ENCODE results near the gene SMARCD1.
A peak's percentile ranks its signal among the peaks of the same experiment; 100 is the strongest.

SMARCD1 gene

DNA sequence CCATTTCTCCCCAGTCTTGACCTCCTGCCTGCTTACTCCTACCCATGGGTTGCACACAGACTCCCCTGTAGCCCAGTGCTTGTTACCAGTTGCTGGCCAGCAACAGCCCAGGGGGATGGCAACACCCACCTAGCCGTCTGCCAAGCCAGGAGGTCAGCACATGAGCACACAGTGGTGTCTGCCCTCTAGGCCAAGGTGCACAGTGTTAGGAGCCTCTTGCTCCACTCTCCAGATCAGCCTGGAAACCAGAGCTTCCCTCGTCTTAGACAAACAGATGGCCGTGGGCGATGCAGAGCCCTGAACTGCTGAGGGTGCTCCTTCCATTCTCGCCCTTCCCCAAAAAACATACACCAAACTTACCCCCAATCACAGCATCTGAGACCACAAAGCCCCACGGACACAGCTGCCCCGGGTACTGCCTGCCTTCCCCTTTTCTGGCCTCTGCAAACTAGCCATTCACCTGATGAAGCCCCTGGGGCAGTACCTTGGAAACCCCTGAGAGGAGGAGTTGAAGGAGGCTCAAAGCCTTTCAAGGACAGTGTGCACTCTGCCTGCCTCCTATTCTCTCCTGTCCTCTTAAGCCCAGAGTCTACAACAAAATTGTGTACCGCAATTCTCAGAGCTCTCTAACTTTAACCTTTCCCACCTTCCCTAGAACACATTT is 17.6 kb downstream of the SMARCD1 start:
- no peak for DNase-seq (ENCODE audit: extremely low read depth in 1 of 2, low read depth in 1 of 2)

DNA sequence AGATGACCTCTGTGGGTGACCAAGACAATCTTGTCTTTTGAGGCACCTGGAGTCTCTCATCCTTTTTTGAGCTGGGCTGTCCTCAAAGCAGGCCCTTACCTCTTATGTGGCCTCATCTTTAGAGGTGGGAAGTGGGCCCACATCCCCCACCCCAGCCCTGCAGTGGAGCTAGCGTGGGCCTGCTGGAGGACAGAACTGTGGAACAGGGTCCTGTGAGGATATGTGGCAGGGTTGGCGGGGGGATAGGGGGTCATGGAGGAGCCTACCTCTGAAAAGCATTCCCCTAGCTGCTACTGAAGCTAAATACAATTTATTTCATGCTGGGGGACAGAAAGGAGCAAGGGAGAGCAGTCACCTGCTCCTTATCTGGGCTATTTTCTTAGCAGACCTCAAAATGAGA is 18.2 kb downstream of the SMARCD1 start:
- DNase-seq (ENCODE audit: extremely low read depth in 1 of 2, low read depth in 1 of 2): no peak

- no peak for DNase-seq (ENCODE audit: extremely low read depth in 1 of 2, low read depth in 1 of 2)
Measured at GRCh38 chr12:50103767-50104321, 18.7 kb downstream of the SMARCD1 start, which contains the start of gene GPD1. Gene GPD1 (plus strand): TSS chr12:50104008. CDS start chr12:50104051, 43 bp downstream.

DNA sequence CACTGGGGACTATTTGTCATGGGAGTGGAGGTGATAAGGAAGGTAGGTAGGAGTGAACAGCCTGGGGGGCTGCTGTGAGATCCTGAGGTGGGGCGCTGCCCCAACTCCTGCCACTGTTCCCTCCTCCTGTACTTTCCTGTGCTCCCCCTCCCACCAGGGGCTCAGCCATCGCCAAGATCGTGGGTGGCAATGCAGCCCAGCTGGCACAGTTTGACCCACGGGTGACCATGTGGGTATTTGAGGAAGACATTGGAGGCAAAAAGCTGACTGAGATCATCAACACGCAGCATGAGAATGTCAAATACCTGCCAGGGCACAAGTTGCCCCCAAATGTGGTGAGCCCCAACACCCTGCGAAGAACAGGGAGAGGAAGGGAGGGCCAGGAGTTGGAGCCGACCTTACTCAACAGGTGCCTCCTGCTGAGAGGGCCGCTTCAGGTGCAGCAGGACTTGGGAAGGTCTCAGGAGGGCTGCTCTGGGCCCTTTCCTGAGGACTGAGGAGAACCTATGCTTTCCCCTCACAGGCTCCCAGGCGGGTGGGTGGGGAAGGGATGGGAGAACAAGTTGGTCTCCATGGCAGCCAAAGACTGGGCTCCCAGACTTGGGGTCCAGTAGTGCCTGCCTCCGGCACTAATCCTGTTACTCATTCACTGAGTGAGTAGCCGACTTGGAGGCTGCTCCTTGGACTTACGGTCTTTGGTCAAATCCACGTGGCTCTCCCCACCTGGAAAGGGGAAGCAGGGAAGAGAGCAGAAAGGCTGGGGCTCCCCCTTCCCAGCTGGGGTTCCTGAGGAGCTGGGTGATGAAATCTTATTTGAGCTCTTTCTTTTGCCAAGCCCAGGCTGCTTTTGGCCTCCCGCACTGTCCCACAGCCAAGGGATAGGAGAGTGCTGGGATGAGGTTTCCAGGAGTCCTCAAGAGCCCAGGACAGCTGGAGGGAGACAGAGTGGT is 19.6 kb downstream of the SMARCD1 start:
- DNase-seq (ENCODE audit: extremely low read depth in 1 of 2, low read depth in 1 of 2): no peak

GRCh38 chr12:50105913-50106450 is 20.8 kb downstream of the SMARCD1 start:
- DNase-seq (ENCODE audit: extremely low read depth in 1 of 2, low read depth in 1 of 2): no peak

DNA sequence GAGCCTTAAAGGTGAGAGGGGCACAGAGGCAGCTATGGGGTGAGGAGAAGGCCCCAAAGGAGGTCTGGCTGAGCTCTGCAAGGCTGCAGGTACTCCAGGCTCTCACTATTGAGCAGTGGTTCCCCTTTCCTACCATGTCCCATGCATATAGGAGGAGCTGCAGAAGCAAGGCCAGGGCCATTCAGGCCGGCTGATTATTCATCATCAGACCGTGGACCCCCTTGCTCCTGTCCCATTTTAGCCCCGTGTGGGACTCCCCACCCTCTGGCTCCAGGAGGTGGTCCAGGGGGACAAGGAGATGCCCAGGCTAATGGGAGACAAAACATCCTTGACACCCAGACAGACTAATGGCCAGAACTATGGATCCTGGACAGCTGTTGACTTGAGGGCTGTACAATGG is 21.8 kb downstream of the SMARCD1 start:
- no peak for DNase-seq (ENCODE audit: extremely low read depth in 1 of 2, low read depth in 1 of 2)

- no peak for DNase-seq (ENCODE audit: extremely low read depth in 1 of 2, low read depth in 1 of 2)
Measured at GRCh38 chr12:50107416-50108268, 22.5 kb downstream of the SMARCD1 start.

DNA sequence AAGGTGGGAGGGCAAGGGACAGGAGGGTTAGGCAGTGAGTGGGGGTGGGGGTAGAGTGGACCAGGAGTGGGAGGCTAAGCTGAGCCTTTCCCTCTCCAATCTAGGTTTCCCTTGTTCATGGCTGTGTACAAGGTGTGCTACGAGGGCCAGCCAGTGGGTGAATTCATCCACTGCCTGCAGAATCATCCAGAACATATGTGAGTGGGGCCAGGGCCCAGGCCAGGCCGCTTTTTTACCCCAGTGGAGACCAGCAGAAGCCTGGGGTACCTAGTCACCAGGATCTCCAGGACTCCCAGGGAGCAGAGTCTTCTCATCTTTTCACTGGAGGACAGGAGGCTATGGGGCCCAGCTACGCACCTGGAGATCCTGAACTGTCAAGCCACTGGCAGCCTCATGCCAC is 24.2 kb downstream of the SMARCD1 start:
- no peak for DNase-seq (ENCODE audit: extremely low read depth in 1 of 2, low read depth in 1 of 2)

- DNase-seq (ENCODE audit: extremely low read depth in 1 of 2, low read depth in 1 of 2): no peak
Measured at GRCh38 chr12:50110127-50110761, 25.1 kb downstream of the SMARCD1 start.

- DNase-seq (ENCODE audit: extremely low read depth in 1 of 2, low read depth in 1 of 2): no peak
Measured at GRCh38 chr12:50110762-50111351, 25.7 kb downstream of the SMARCD1 start.

DNA sequence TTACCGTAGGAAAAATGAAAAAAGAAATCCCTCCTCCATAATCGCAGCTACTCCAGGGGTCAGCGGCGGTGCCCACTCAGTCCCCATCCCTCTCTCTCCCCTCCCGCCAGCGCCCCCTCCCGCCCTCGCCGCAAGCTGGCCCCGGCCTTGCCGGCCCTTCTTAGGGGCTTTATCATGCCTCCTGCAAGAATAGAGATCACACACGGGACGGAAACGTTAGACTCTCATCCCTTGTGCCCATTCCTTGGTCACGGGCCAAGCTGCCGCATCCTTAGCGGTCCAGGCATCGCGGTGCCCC is 26.2 kb downstream of the SMARCD1 start:
- no peak for DNase-seq (ENCODE audit: extremely low read depth in 1 of 2, low read depth in 1 of 2)

- DNase-seq (ENCODE audit: extremely low read depth in 1 of 2, low read depth in 1 of 2): peak; percentile 98
Measured at GRCh38 chr12:50111693-50112455, 26.7 kb downstream of the SMARCD1 start, which contains the start of gene COX14. Gene COX14 (plus strand): TSS chr12:50112236. CDS start chr12:50120044, 7,808 bp downstream.

DNA sequence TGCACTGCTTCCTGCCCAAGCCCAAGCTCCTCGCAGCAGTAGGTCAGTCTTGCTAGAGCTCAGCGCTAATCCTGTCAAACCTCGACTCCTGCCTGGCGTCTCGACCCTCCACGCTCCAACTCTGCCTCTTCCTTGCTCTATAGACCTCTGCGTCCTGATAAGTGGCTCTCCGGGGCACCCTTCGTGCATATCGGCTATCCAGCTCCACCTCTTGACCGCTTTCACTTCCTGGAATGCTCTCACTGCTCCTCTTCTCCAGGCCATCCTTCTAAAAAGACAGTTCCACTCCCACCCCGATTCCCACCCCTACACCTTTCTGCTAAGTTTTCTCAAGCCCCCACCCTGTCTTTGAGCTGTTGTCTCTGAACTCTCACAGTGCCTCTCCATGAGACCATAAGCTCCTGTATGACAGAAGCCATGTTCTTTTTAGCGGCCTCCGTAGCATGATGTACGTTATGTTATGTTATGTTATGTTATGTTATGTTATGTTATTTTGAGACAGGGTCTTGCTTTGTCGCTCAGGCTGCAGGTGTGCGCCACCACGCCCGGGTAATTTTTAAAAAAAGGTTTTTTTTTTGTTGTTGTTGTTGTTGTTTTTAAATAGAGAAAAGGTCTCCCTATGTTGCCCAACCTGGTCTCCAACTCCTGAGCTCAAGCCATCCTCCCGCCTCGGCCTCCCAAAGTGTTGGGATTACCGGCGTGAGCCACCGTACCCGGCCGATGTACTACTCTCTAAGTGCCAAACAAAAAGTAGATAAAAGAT is 27.5 kb downstream of the SMARCD1 start:
- DNase-seq (ENCODE audit: extremely low read depth in 1 of 2, low read depth in 1 of 2): no peak

DNA sequence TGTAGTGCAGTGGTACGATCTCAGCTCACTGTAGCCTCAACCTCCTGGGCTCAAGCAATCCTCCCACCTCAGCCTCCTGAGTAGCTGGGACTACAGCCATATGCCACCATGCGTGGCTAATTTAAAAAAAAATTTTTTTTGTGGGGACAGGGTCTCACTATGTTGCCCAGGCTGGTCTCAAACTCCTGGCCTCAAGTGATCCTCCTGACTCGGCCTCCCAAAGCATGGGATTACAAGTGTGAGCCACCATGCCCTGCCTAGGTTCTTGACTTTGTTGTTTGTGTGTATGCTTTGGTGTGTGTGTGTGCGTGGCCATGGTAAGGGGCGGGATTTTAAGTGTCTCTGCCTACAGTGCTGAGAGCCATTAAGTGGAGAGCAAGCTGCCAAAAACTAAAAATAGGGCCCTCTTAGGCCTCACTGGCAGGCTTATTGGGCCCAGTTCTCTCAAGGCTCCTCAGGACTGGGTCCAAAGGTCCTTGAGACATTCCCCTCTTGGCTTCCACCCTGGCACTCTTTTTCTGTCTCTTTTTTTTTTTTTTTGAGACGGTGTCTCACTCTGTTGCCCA is 32.0 kb downstream of the SMARCD1 start:
- DNase-seq (ENCODE audit: extremely low read depth in 1 of 2, low read depth in 1 of 2): no peak

DNA sequence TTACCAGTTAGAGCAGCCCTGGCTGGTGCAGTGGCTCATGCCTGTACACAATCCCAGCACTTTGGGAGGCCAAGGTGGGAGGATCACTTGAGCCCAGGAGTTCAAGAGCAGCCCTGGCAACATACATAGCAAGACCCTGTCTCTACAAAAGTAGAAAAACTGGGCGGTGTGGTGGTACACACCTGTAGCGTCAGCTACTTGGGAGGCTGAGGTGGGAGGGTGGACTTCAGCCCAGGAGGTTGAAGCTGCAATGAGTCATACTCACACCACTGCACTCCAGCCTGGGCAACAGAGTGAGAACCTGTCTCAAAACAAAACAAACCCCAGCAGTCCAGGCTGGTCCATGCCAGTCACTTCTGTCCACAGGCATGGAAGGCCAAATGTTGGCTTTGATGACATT is 34.2 kb downstream of the SMARCD1 start:
- no peak for DNase-seq (ENCODE audit: extremely low read depth in 1 of 2, low read depth in 1 of 2)

- no peak for DNase-seq (ENCODE audit: extremely low read depth in 1 of 2, low read depth in 1 of 2)
Measured at GRCh38 chr12:50120521-50120920, 35.4 kb downstream of the SMARCD1 start.

GRCh38 chr12:50120953-50121352 is 35.8 kb downstream of the SMARCD1 start:
- DNase-seq (ENCODE audit: extremely low read depth in 1 of 2, low read depth in 1 of 2): no peak

- no peak for DNase-seq (ENCODE audit: extremely low read depth in 1 of 2, low read depth in 1 of 2)
Measured at GRCh38 chr12:50121641-50122040, 36.5 kb downstream of the SMARCD1 start.
